Endodermal cell (in vitro differentiated cells): Measurements from ENCODE around the gene MTCL1. TPM values are rescaled to one million over a fixed set of nuclear protein-coding genes. Genes with fewer than 3 reads are reported as not detected.

ENCODE experiments used
- DNase-seq: peaks from one replicate; pipeline ENCODE4 v3.0.0-alpha.2; 2017
- H3K27ac ChIP-seq: 2 replicates; pipeline ENCODE4 v1.5.1; 2013; ENCODE audit warnings: mild to moderate bottlenecking, low read depth, low read length, moderate library complexity
- H3K27me3 ChIP-seq: 2 replicates; pipeline ENCODE4 v1.6.1; 2013; ENCODE audit warnings: mild to moderate bottlenecking, low read length, moderate library complexity; ENCODE audit not compliant: insufficient read depth, control insufficient read depth, poor library complexity, severe bottlenecking
- H3K36me3 ChIP-seq: 2 replicates; pipeline ENCODE4 v1.7.0; 2013; ENCODE audit warnings: mild to moderate bottlenecking, low read length, moderate library complexity; ENCODE audit not compliant: control insufficient read depth, insufficient read depth
- H3K4me1 ChIP-seq: one replicate; pipeline ENCODE4 v1.7.0; 2013; ENCODE audit warnings: low read length; ENCODE audit not compliant: control insufficient read depth, insufficient read depth
- H3K4me3 ChIP-seq: 2 replicates; pipeline ENCODE4 v1.5.1; 2013; ENCODE audit warnings: mild to moderate bottlenecking, low read length, moderate library complexity
- H3K9ac ChIP-seq: 2 replicates; pipeline ENCODE4 v1.6.1; 2013; ENCODE audit warnings: mild to moderate bottlenecking, low read length, moderate library complexity; ENCODE audit not compliant: poor library complexity, severe bottlenecking; ENCODE audit errors: extremely low read depth
- H3K9me3 ChIP-seq: 2 replicates; pipeline ENCODE4 v1.6.1; 2013; ENCODE audit warnings: mild to moderate bottlenecking, low read length, moderate library complexity; ENCODE audit not compliant: control insufficient read depth
- H3K27ac Mint-ChIP-seq: 2 replicates; pipeline ENCODE4 v1.8.0; 2020; ENCODE audit warnings: mixed read lengths
- H3K27me3 Mint-ChIP-seq: 2 replicates; pipeline ENCODE4 v1.8.0; 2021; ENCODE audit warnings: mild to moderate bottlenecking, mixed read lengths; ENCODE audit not compliant: insufficient read depth
- H3K36me3 Mint-ChIP-seq: 2 replicates; pipeline ENCODE4 v1.8.0; 2020; ENCODE audit warnings: low read depth, mixed read lengths
- H3K4me1 Mint-ChIP-seq: 2 replicates; pipeline ENCODE4 v1.8.0; 2020; ENCODE audit warnings: mixed read lengths
- H3K4me3 Mint-ChIP-seq: 2 replicates; pipeline ENCODE4 v1.8.0; 2020; ENCODE audit warnings: mild to moderate bottlenecking, moderate library complexity, mixed read lengths
- H3K9me3 Mint-ChIP-seq: 2 replicates; pipeline ENCODE4 v1.8.0; 2020; ENCODE audit warnings: mild to moderate bottlenecking, mixed read lengths
- WGBS, 2 experiments: methylation state at CpG; one replicate each; pipeline versions ENCODE4 v1.1.5 to v1.1.7; 2013; ENCODE audit warnings: missing lambda C conversion rate in 2 of 2, mixed read lengths in 1 of 2; ENCODE audit not compliant: insufficient coverage in 1 of 2, insufficient read length in 1 of 2; 5-methylcytosine and 5-hydroxymethylcytosine counted together
- total RNA-seq, 2 donors: library from RNA; stranded (reverse); fragmentation: NEBNext Ultra II Directional in 1 of 2; extraction: Animal tissue kit (Norgen Biotek cat#: 25700) in 1 of 2; gene quantifications; 2 replicates in 1 of 2; 3 replicates in 1 of 2; pipeline ENCODE4 v1.2.1, GENCODE V29; 2021
- TF ChIP-seq, protein P1 (sequence below): fragments of 200-600 bp; sonication (generic); conservative IDR thresholded peaks from 2 replicates; pipeline ENCODE4 v1.5.0; 2021; ENCODE audit warnings: antibody characterized with exemption, mild to moderate bottlenecking

The MTCL1 gene
- total RNA-seq, 2 donors from 2014 or later: 15.0 to 26.0 TPM

DNA sequence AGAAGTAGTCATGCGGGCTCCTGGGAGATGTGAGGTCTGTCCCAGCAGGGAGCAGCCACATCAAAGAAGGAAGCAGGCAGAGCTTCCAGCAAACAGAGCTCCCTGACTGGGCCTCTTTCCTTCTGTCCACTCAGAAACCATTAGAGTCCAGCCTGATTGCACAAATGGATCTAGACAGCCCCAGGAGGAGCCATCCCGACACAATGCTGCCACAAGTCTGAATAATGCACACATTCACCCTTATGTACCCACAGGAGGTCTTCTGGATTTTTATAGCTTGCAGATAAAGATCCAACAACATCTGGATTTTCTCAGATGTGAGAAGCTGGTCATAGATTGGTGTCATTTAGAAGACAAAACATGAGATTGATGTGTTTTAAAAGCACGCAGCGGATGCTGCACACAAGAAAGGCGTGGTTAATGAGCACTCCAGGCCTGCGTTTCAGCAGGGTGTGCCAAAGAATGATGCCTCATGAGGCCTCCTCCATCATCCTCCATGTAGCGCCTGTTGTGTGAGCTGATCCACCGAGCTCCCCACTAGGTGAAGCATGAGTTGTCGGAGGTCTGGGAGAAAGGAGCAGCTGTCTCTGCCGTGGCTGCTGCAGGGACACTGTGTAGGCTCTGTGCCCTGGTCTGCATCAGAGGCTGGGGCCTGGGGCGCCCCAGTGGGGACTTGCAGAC lies 60.6 kb downstream of the MTCL1 start:
- Histone ChIP-seq H3K4me1 (no peaks in the 10 kb centered on the region), H3K27me3 (no peaks in the 10 kb centered on the region), H3K9me3 (peaks cover 13% of the 10 kb centered on the region), H3K4me3 (no peak overlapping the region), H3K27ac (peak overlapping the region; percentile 82), H3K36me3 (no peaks in the 10 kb centered on the region), H3K9ac (no peak overlapping the region)
- WGBS, 2 experiments: 90 to 92% methylated on average over 10 to 11 of the region's 11 CpGs
- DNase-seq: no peak
- no peak overlapping the region for H3K27ac Mint-ChIP-seq
- H3K9me3 Mint-ChIP-seq: peaks cover 13% of the 10 kb centered on the region
- TF ChIP-seq, protein P1, sequence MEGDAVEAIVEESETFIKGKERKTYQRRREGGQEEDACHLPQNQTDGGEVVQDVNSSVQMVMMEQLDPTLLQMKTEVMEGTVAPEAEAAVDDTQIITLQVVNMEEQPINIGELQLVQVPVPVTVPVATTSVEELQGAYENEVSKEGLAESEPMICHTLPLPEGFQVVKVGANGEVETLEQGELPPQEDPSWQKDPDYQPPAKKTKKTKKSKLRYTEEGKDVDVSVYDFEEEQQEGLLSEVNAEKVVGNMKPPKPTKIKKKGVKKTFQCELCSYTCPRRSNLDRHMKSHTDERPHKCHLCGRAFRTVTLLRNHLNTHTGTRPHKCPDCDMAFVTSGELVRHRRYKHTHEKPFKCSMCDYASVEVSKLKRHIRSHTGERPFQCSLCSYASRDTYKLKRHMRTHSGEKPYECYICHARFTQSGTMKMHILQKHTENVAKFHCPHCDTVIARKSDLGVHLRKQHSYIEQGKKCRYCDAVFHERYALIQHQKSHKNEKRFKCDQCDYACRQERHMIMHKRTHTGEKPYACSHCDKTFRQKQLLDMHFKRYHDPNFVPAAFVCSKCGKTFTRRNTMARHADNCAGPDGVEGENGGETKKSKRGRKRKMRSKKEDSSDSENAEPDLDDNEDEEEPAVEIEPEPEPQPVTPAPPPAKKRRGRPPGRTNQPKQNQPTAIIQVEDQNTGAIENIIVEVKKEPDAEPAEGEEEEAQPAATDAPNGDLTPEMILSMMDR: no peak
- peaks cover 30% of the 10 kb centered on the region for H3K36me3 Mint-ChIP-seq
- H3K4me1 Mint-ChIP-seq: peaks cover 4% of the 10 kb centered on the region
- no peak overlapping the region for H3K4me3 Mint-ChIP-seq
- no peaks in the 10 kb centered on the region for H3K27me3 Mint-ChIP-seq

DNA sequence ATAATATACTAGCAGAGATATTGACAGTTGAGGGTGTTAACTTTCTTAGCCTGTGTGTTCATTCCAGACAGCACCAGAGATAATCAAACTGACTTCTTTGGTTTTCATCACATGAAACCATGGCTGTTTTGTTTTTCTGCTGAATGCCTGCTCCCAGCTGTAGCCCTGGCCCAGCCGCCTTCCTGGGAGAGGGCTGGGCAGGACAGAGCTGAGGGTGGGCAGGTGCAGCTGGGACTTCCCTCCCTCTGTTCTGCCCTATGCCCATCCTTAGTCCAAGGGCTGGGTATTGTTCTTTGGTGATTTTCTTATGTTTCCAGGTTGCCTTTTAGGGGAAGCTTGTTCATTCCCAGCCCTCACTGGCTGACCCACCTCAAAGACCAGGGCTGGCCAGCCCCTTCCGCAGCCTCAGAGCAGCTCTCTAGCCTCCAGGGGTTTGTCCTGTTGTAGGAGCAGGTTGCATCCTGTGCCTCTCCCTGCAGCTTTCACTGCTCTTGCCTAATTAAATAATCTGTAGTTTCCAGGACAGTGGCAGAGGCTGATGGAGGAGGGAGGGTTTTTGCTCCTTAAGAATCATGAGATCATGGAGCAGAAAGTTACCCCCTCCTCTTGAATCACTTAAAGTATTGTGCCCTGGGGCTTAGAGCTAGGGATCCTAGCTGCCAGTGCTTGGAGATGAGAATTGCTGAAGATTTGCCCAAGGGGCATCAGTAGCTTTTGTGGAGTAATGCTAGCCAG lies 61.4 kb downstream of the MTCL1 start:
- H3K36me3 Mint-ChIP-seq: peaks cover 23% of the 10 kb centered on the region
- TF ChIP-seq, protein P1: no peak
- H3K27me3 Mint-ChIP-seq: no peaks in the 10 kb centered on the region
- peak overlapping the region; percentile 82 for H3K27ac ChIP-seq
- no peak overlapping the region for H3K4me3 Mint-ChIP-seq
- H3K4me1 ChIP-seq: no peaks in the 10 kb centered on the region
- H3K36me3 ChIP-seq: no peaks in the 10 kb centered on the region
- peaks cover 4% of the 10 kb centered on the region for H3K4me1 Mint-ChIP-seq
- no peak overlapping the region for H3K4me3 ChIP-seq
- 90% methylated on average over 2 of the region's 2 CpGs; no CpG with 5 or more reads in 1 of the 2 experiments for WGBS, 2 experiments
- H3K27me3 ChIP-seq: no peaks in the 10 kb centered on the region
- peaks cover 5% of the 10 kb centered on the region for H3K9me3 ChIP-seq
- DNase-seq: no peak
- no peak overlapping the region for H3K27ac Mint-ChIP-seq
- no peak overlapping the region for H3K9ac ChIP-seq
- peaks cover 5% of the 10 kb centered on the region for H3K9me3 Mint-ChIP-seq

DNA sequence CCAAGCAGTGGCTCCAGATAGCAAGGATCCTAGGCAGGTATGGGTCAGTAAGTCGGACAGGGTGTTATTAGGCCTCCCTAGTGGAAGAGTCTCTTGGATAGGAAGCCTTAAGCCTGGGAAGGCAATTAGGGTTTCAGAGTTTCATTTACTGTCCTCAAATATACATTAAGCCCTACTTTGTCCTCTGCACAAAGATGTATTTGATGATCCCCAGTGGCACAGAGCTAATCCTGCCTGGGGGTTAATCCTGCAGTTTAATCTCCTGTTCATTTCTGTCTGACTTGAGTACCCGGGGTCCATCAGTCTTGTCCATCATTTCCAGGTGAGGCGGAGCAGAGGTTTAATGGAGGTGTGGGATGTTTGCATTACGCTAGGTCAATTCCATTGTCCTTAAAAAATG lies 62.0 kb downstream of the MTCL1 start:
- 95 to 100% methylated on average over 1 to 4 of the region's 4 CpGs for WGBS, 2 experiments
- Histone ChIP-seq H3K36me3 (no peaks in the 10 kb centered on the region), H3K4me3 (no peak overlapping the region), H3K9me3 (no peaks in the 10 kb centered on the region), H3K4me1 (no peaks in the 10 kb centered on the region), H3K27ac (no peak overlapping the region), H3K9ac (no peak overlapping the region), H3K27me3 (no peaks in the 10 kb centered on the region)
- Mint-ChIP-seq H3K4me1 (peaks cover 6% of the 10 kb centered on the region), H3K9me3 (no peaks in the 10 kb centered on the region), H3K27ac (no peak overlapping the region), H3K27me3 (no peaks in the 10 kb centered on the region), H3K4me3 (no peak overlapping the region), H3K36me3 (peaks cover 17% of the 10 kb centered on the region)
- DNase-seq: no peak
- TF ChIP-seq, protein P1: no peak
